Measurements from ENCODE around the gene SUPT3H. TPM values are rescaled to one million over a fixed set of nuclear protein-coding genes. Genes with fewer than 3 reads are reported as not detected.

SUPT3H gene
- total RNA-seq, 1 experiment from 2014 or later = 12.7 TPM

DNA sequence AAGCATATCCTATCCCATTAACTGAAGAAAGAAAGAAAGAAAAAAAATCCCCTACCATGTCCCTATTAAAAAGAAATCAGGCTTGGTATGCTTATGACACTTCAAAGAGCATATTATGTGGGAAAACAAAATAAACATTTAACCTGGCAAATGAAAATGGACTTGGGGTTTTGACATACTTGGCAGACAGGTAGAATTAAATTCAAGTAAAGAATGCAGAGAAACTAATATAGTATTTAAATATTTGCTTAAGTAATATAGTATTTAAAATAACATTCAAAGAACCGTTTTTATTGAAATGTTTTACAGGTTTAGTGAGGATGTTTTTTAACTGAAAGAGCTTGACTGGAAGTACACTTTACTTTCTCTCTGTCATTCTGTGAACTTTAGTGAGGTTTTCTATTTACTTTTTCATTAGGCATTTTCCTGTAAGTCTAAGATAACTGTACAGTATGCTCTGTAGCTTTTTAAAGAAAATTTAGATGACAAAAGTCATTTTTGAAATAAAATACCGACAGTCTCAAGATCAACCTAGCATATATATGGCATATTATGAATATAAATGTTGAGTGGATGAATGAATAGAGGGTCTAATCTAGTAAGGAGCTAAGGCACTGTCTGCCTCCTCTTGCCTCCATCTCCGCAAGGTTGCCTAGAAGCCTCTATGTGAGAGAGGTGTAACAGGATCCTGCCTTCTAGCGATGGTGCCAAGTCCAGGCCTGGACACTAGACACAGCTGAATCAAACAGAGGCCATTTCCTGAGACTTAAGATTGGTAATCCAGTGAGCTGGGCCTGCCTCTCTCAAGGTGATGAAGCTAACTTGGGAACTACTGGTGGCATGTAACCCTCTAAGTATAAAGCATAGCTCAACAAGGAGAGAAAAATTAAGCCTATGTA is 394.0 kb downstream of the SUPT3H start:
- TF ChIP-seq, protein P1, sequence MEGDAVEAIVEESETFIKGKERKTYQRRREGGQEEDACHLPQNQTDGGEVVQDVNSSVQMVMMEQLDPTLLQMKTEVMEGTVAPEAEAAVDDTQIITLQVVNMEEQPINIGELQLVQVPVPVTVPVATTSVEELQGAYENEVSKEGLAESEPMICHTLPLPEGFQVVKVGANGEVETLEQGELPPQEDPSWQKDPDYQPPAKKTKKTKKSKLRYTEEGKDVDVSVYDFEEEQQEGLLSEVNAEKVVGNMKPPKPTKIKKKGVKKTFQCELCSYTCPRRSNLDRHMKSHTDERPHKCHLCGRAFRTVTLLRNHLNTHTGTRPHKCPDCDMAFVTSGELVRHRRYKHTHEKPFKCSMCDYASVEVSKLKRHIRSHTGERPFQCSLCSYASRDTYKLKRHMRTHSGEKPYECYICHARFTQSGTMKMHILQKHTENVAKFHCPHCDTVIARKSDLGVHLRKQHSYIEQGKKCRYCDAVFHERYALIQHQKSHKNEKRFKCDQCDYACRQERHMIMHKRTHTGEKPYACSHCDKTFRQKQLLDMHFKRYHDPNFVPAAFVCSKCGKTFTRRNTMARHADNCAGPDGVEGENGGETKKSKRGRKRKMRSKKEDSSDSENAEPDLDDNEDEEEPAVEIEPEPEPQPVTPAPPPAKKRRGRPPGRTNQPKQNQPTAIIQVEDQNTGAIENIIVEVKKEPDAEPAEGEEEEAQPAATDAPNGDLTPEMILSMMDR (IDR thresholded peaks at IDR 0.05; ENCODE audit: unreplicated experiment) = no peak
- Mint-ChIP-seq H3K4me3 (ENCODE audit: unreplicated experiment) (no peak overlapping the region), H3K36me3 (ENCODE audit: insufficient read depth, unreplicated experiment) (no peaks in the 10 kb centered on the region), H3K9me3 (ENCODE audit: unreplicated experiment) (peaks cover 8% of the 10 kb centered on the region), H3K27me3 (ENCODE audit: insufficient read depth, unreplicated experiment) (no peaks in the 10 kb centered on the region), H3K27ac (ENCODE audit: low read depth, unreplicated experiment) (peak overlapping the region; percentile 31), H3K4me1 (ENCODE audit: insufficient read depth, unreplicated experiment) (no peaks in the 10 kb centered on the region)
- no peak for DNase-seq (ENCODE audit: unreplicated experiment)
- CTCF ChIA-PET = interaction anchor here (0.6 kb wide), 1 partner anchor 984 kb away, joined by 3 read pairs; no protein-coding TSS in a partner anchor
- POLR2A ChIA-PET = interaction anchor here (0.6 kb wide), 1 partner anchor 47 kb away, joined by 3 read pairs; no protein-coding TSS in a partner anchor
- BruUV-seq (replicated peaks) = no TSS peak
- intact Hi-C loops (cut with micrococcal nuclease) = no loop called here

DNA sequence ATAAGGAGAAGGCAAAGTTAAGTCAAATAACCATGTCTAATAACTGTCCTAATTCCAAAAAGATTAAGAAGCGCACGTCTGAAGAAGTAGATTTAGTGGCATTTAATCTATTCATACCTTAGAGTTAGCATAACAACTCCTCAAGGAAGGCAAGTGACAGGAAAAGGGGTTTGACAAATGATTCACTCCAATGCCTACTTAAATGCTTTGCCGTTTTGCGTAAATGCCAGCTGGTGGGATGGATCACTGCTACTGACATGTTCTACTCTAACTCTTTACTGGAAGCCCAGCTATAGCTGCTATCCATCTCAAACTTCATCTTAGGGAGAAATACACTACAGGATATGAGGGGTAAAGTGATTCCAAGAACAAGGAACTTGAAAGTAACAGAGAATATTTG is 396.9 kb downstream of the SUPT3H start:
- intact Hi-C loops (cut with micrococcal nuclease) = no loop called here
- Mint-ChIP-seq H3K27me3 (ENCODE audit: insufficient read depth, unreplicated experiment) (no peaks in the 10 kb centered on the region), H3K4me3 (ENCODE audit: unreplicated experiment) (no peak overlapping the region), H3K9me3 (ENCODE audit: unreplicated experiment) (no peaks in the 10 kb centered on the region), H3K36me3 (ENCODE audit: insufficient read depth, unreplicated experiment) (no peaks in the 10 kb centered on the region), H3K4me1 (ENCODE audit: insufficient read depth, unreplicated experiment) (peaks cover 5% of the 10 kb centered on the region), H3K27ac (ENCODE audit: low read depth, unreplicated experiment) (no peak overlapping the region)
- POLR2A ChIA-PET = no interaction called here
- no TSS peak for BruUV-seq (replicated peaks)
- CTCF ChIA-PET = no interaction called here
- TF ChIP-seq, protein P1 (IDR thresholded peaks at IDR 0.05; ENCODE audit: unreplicated experiment) = no peak
- DNase-seq (ENCODE audit: unreplicated experiment) = no peak

DNA sequence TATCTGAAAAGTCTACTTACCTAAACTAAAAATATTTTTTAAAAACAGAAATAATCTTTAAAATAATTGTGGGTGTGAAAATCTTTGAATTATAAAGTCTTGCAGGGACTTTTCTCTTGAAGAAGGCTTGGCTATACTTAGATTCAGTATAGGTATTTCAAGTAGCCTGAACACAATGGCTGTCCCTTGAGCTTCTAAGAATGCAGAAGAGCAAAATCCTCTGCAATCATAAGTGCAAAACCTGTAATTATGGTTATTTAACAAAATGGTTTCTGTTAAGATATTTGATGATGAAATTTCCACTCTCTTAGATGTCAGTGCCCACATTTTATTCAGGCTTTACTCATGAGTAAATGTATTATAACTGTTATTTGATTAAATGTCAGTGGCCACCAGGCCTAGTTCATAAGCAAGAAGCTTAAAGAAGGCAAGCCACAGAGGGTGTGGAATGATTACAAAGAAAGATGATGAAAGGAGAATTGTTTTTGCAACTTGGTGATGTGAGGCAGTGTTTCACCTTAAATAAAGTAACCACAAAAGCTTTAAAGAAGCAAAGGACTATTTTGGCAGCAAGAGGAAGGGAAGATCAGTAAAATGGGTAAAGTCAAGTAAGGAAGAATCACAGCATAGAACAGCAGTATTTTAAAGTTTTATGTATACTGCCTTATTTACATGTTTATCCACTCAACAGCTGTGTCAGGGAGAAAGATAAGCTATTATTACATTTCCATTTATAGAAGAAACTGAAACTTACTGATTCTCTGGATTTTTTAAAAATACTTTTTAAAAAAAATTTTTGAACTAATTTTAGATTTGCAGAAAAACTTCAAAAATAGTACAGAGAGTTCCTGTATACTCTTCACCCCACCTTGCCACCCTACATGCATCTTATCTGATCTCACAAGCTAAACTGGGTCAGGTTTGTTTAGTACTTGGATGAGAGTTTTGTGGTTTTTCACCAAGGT is 400.8 kb downstream of the SUPT3H start:
- no peak overlapping the region for H3K27ac Mint-ChIP-seq (ENCODE audit: low read depth, unreplicated experiment)
- H3K4me3 Mint-ChIP-seq (ENCODE audit: unreplicated experiment) = no peak overlapping the region
- intact Hi-C loops (cut with micrococcal nuclease) = no loop called here
- no peaks in the 10 kb centered on the region for H3K27me3 Mint-ChIP-seq (ENCODE audit: insufficient read depth, unreplicated experiment)
- ChIA-PET CTCF (no interaction called here), POLR2A (interaction anchor here (0.8 kb wide), 2 partner anchors 8 to 13 kb away, joined by 4 to 5 read pairs; no protein-coding TSS in a partner anchor)
- no peak for DNase-seq (ENCODE audit: unreplicated experiment)
- peaks cover 5% of the 10 kb centered on the region for H3K4me1 Mint-ChIP-seq (ENCODE audit: insufficient read depth, unreplicated experiment)
- H3K9me3 Mint-ChIP-seq (ENCODE audit: unreplicated experiment) = peaks cover 6% of the 10 kb centered on the region
- no TSS peak for BruUV-seq (replicated peaks)
- H3K36me3 Mint-ChIP-seq (ENCODE audit: insufficient read depth, unreplicated experiment) = no peaks in the 10 kb centered on the region
- TF ChIP-seq, protein P1 (IDR thresholded peaks at IDR 0.05; ENCODE audit: unreplicated experiment) = no peak

DNA sequence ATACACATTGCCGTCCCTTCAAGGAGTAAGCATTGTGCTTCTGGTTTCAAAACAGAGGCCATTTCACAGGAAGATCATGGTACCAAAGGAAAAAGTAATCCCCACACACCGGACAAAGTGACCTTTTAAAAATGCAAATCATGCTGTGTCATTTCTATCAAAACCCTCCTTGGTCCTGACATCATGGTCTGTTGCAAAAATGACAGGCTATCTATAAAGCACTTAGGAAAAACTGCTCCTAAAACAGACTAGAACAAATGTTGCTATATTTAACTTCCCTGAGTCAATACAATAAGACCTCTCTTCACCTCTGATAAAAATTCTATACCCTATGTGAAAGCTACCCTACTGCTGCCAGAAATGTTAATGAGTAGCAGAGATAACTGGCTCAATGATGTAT is 403.2 kb downstream of the SUPT3H start:
- intact Hi-C loops (cut with micrococcal nuclease) = no loop called here
- Mint-ChIP-seq H3K27ac (ENCODE audit: low read depth, unreplicated experiment) (no peak overlapping the region), H3K4me3 (ENCODE audit: unreplicated experiment) (no peak overlapping the region), H3K36me3 (ENCODE audit: insufficient read depth, unreplicated experiment) (no peaks in the 10 kb centered on the region), H3K9me3 (ENCODE audit: unreplicated experiment) (peaks cover 6% of the 10 kb centered on the region), H3K4me1 (ENCODE audit: insufficient read depth, unreplicated experiment) (peaks cover 5% of the 10 kb centered on the region), H3K27me3 (ENCODE audit: insufficient read depth, unreplicated experiment) (no peaks in the 10 kb centered on the region)
- no TSS peak for BruUV-seq (replicated peaks)
- TF ChIP-seq, protein P1 (IDR thresholded peaks at IDR 0.05; ENCODE audit: unreplicated experiment) = no peak
- CTCF ChIA-PET = interaction anchor here (0.6 to 1.2 kb wide), 2 partner anchors 41 to 404 kb away, joined by 3 read pairs; partner anchors contain the start of gene SUPT3H
- POLR2A ChIA-PET = no interaction called here
- no peak for DNase-seq (ENCODE audit: unreplicated experiment)

Measured in MCF 10A (cell line).